ENCODE measurements around the gene KLHL29.

Gene KLHL29

GRCh38 chr2:23498943-23499342 lies 114.0 kb downstream of the KLHL29 start:
- H3K27me3 ChIP-seq (ENCODE audit: insufficient read depth, low read length, poor library complexity, severe bottlenecking): no peaks in the 10 kb centered on the region
- no peak for TF ChIP-seq CTCF (conservative IDR thresholded peaks at IDR 0.05; ENCODE audit: low read length)
- TF ChIP-seq EZH2phosphoT487 (IDR thresholded peaks at IDR 0.05; ENCODE audit: borderline replicate concordance): no peak
- H3K9ac ChIP-seq (ENCODE audit: low read depth, low read length, poor library complexity, severe bottlenecking): no peak overlapping the region

GRCh38 chr2:23499439-23499838 lies 114.5 kb downstream of the KLHL29 start:
- Histone ChIP-seq H3F3A (ENCODE audit: low read depth) (no peaks in the 10 kb centered on the region), H2AFZ (ENCODE audit: low read length) (no peak overlapping the region), H3K4me2 (ENCODE audit: low read depth, low read length, poor library complexity, severe bottlenecking) (no peak overlapping the region), H3K79me2 (ENCODE audit: insufficient read depth, low read length) (no peaks in the 10 kb centered on the region), H3K9ac (ENCODE audit: low read depth, low read length, poor library complexity, severe bottlenecking) (no peak overlapping the region), H3K36me3 (ENCODE audit: insufficient read depth, low read length) (no peaks in the 10 kb centered on the region), H3K4me3 (ENCODE audit: low read length, poor library complexity, severe bottlenecking) (no peak overlapping the region), H4K20me1 (ENCODE audit: insufficient read depth, low read length, poor library complexity, severe bottlenecking) (no peaks in the 10 kb centered on the region), H3K27me3 (ENCODE audit: insufficient read depth, low read length, poor library complexity, severe bottlenecking) (no peaks in the 10 kb centered on the region), H3K9me3 (ENCODE audit: insufficient read depth, low read depth, low read length) (no peaks in the 10 kb centered on the region), H3K4me1 (ENCODE audit: insufficient read depth, low read length, poor library complexity, severe bottlenecking) (peaks cover 20% of the 10 kb centered on the region), H3K9me2 (replicated peaks; ENCODE audit: low read depth, low read length) (no peaks in the 10 kb centered on the region)
- no peak for TF ChIP-seq CTCF (conservative IDR thresholded peaks at IDR 0.05; ENCODE audit: low read length)
- TF ChIP-seq EZH2phosphoT487 (IDR thresholded peaks at IDR 0.05; ENCODE audit: borderline replicate concordance): no peak

More at GRCh38 chr2:23498943-23499342, 114.0 kb downstream of the KLHL29 start:
- H4K20me1 ChIP-seq (ENCODE audit: insufficient read depth, low read length, poor library complexity, severe bottlenecking): no peaks in the 10 kb centered on the region
- no peaks in the 10 kb centered on the region for H3K79me2 ChIP-seq (ENCODE audit: insufficient read depth, low read length)
- peaks cover 20% of the 10 kb centered on the region for H3K4me1 ChIP-seq (ENCODE audit: insufficient read depth, low read length, poor library complexity, severe bottlenecking)
- no peaks in the 10 kb centered on the region for H3F3A ChIP-seq (ENCODE audit: low read depth)
- H3K36me3 ChIP-seq (ENCODE audit: insufficient read depth, low read length): no peaks in the 10 kb centered on the region
- no peaks in the 10 kb centered on the region for H3K9me2 ChIP-seq (replicated peaks; ENCODE audit: low read depth, low read length)
- H3K4me2 ChIP-seq (ENCODE audit: low read depth, low read length, poor library complexity, severe bottlenecking): no peak overlapping the region
- no peaks in the 10 kb centered on the region for H3K9me3 ChIP-seq (ENCODE audit: insufficient read depth, low read depth, low read length)
- H2AFZ ChIP-seq (ENCODE audit: low read length): no peak overlapping the region
- H3K4me3 ChIP-seq (ENCODE audit: low read length, poor library complexity, severe bottlenecking): no peak overlapping the region

GRCh38 chr2:23500836-23501235 lies 115.9 kb downstream of the KLHL29 start:
- Histone ChIP-seq H3K4me1 (ENCODE audit: insufficient read depth, low read length, poor library complexity, severe bottlenecking) (peaks cover 20% of the 10 kb centered on the region), H3K9ac (ENCODE audit: low read depth, low read length, poor library complexity, severe bottlenecking) (no peak overlapping the region), H4K20me1 (ENCODE audit: insufficient read depth, low read length, poor library complexity, severe bottlenecking) (no peaks in the 10 kb centered on the region), H3F3A (ENCODE audit: low read depth) (no peaks in the 10 kb centered on the region), H3K36me3 (ENCODE audit: insufficient read depth, low read length) (no peaks in the 10 kb centered on the region), H3K4me2 (ENCODE audit: low read depth, low read length, poor library complexity, severe bottlenecking) (no peak overlapping the region), H3K27me3 (ENCODE audit: insufficient read depth, low read length, poor library complexity, severe bottlenecking) (no peaks in the 10 kb centered on the region), H3K9me2 (replicated peaks; ENCODE audit: low read depth, low read length) (no peaks in the 10 kb centered on the region), H3K79me2 (ENCODE audit: insufficient read depth, low read length) (no peaks in the 10 kb centered on the region), H3K4me3 (ENCODE audit: low read length, poor library complexity, severe bottlenecking) (no peak overlapping the region), H3K9me3 (ENCODE audit: insufficient read depth, low read depth, low read length) (no peaks in the 10 kb centered on the region), H2AFZ (ENCODE audit: low read length) (no peak overlapping the region)
- TF ChIP-seq EZH2phosphoT487 (IDR thresholded peaks at IDR 0.05; ENCODE audit: borderline replicate concordance) (no peak), CTCF (conservative IDR thresholded peaks at IDR 0.05; ENCODE audit: low read length) (no peak)

Data from Loucy (cell line).